ENCODE data around the gene RAN.

RAN gene

GRCh38 chr12:130873106-130873795 is 1.4 kb downstream of the RAN start:
- Histone ChIP-seq H3K79me1 (replicated peaks; ENCODE audit: low read length, poor library complexity, severe bottlenecking) (no peaks in the 10 kb centered on the region), H2BK15ac (ENCODE audit: low read depth, poor library complexity, severe bottlenecking) (no peak overlapping the region), H3K4ac (ENCODE audit: low read depth in 1 of 2, low read length in 2 of 2) (no peak overlapping the region), H3K4me1 (ENCODE audit: control insufficient read depth, insufficient read depth, low read depth, low read length) (peaks cover 11% of the 10 kb centered on the region), H2AFZ (ENCODE audit: low read depth, low read length) (no peak overlapping the region), H2BK5ac (ENCODE audit: low read depth, low read length, poor library complexity, severe bottlenecking) (no peak overlapping the region), H3K23ac (ENCODE audit: low read length in 2 of 2) (no peak overlapping the region), H2AK5ac (ENCODE audit: low read length, severe bottlenecking) (no peak overlapping the region), H3K36me3 (ENCODE audit: control insufficient read depth in 1 of 2, insufficient read depth in 2 of 2, low read depth in 1 of 2, low read length in 2 of 2) (peaks cover 16 to 49% of the 10 kb centered on the region in 2 experiments), H3K4me2 (ENCODE audit: low read length, poor library complexity, severe bottlenecking) (peak overlapping the region; percentile 87), H3K9ac (ENCODE audit: low read length) (peak overlapping the region; percentile 99), H3K27me3 (ENCODE audit: control insufficient read depth in 1 of 2, insufficient read depth in 1 of 2, low read length in 2 of 2) (no peaks in the 10 kb centered on the region), H3K9me3 (ENCODE audit: control insufficient read depth, low read length) (no peaks in the 10 kb centered on the region), H4K8ac (ENCODE audit: low read length) (no peak overlapping the region), H3K27ac (ENCODE audit: low read length, poor library complexity, severe bottlenecking) (no peak overlapping the region), H2BK120ac (ENCODE audit: low read depth, low read length) (no peak overlapping the region), H4K91ac (ENCODE audit: low read length) (no peak overlapping the region), H3K18ac (ENCODE audit: low read depth in 1 of 2, low read length in 2 of 2) (no peak overlapping the region), H3K14ac (ENCODE audit: low read length in 2 of 2) (peak overlapping the region in 1 of 2 experiments; percentile 48), H2BK12ac (ENCODE audit: low read length in 2 of 2) (no peak overlapping the region), H3K4me3 (ENCODE audit: insufficient read depth in 1 of 2, low read depth in 1 of 2, low read length in 2 of 2) (peak overlapping the region in 1 of 2 experiments; percentile 99)
- DNase-seq: no peak
- WGBS: 51% methylated on average over 4 of the region's 4 CpGs

GRCh38 chr12:130873825-130874224 is 2.0 kb downstream of the RAN start:
- H3K27me3 ChIP-seq (ENCODE audit: control insufficient read depth in 1 of 2, insufficient read depth in 1 of 2, low read length in 2 of 2): no peaks in the 10 kb centered on the region
- no peak overlapping the region for H4K8ac ChIP-seq (ENCODE audit: low read length)
- no peak overlapping the region for H2AK5ac ChIP-seq (ENCODE audit: low read length, severe bottlenecking)
- 58% methylated on average over 2 of the region's 4 CpGs for WGBS
- no peak overlapping the region for H3K23ac ChIP-seq (ENCODE audit: low read length in 2 of 2)
- peaks cover 11% of the 10 kb centered on the region for H3K4me1 ChIP-seq (ENCODE audit: control insufficient read depth, insufficient read depth, low read depth, low read length)
- H3K4me2 ChIP-seq (ENCODE audit: low read length, poor library complexity, severe bottlenecking): no peak overlapping the region
- H3K9ac ChIP-seq (ENCODE audit: low read length): peak overlapping the region; percentile 99
- H4K91ac ChIP-seq (ENCODE audit: low read length): no peak overlapping the region
- H3K4me3 ChIP-seq (ENCODE audit: insufficient read depth in 1 of 2, low read depth in 1 of 2, low read length in 2 of 2): peak overlapping the region in 1 of 2 experiments; percentile 99
- no peak overlapping the region for H2AFZ ChIP-seq (ENCODE audit: low read depth, low read length)
- no peaks in the 10 kb centered on the region for H3K79me1 ChIP-seq (replicated peaks; ENCODE audit: low read length, poor library complexity, severe bottlenecking)
- no peak overlapping the region for H2BK12ac ChIP-seq (ENCODE audit: low read length in 2 of 2)
- H3K18ac ChIP-seq (ENCODE audit: low read depth in 1 of 2, low read length in 2 of 2): no peak overlapping the region
- no peak overlapping the region for H2BK5ac ChIP-seq (ENCODE audit: low read depth, low read length, poor library complexity, severe bottlenecking)
- no peak overlapping the region for H3K4ac ChIP-seq (ENCODE audit: low read depth in 1 of 2, low read length in 2 of 2)
- H2BK15ac ChIP-seq (ENCODE audit: low read depth, poor library complexity, severe bottlenecking): no peak overlapping the region
- no peak overlapping the region for H2BK120ac ChIP-seq (ENCODE audit: low read depth, low read length)
- peaks cover 17 to 49% of the 10 kb centered on the region in 2 experiments for H3K36me3 ChIP-seq (ENCODE audit: control insufficient read depth in 1 of 2, insufficient read depth in 2 of 2, low read depth in 1 of 2, low read length in 2 of 2)
- DNase-seq: no peak
- no peaks in the 10 kb centered on the region for H3K9me3 ChIP-seq (ENCODE audit: control insufficient read depth, low read length)
- no peak overlapping the region for H3K14ac ChIP-seq (ENCODE audit: low read length in 2 of 2)
- H3K27ac ChIP-seq (ENCODE audit: low read length, poor library complexity, severe bottlenecking): no peak overlapping the region

DNA sequence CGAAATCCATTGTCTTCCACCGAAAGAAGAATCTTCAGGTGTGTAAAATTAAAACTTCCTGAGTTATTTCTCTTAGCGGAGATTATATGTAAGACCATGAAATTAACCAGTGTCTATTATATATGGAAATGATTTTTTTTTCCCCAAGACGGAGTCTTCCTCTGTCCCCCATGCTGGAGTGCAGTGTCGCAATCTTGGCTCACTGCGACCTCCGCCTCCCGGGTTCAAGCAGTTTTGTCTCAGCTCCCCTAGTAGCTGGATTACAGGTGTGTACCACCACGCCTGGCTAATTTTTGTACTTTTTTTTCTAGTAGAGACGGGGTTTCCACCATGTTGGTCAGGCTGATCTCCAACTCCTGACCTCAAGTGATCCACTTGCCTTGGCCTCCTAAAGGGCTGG is 2.8 kb downstream of the RAN start:
- 97% methylated on average over 10 of the region's 10 CpGs for WGBS
- H2AK5ac ChIP-seq (ENCODE audit: low read length, severe bottlenecking): no peak overlapping the region
- no peaks in the 10 kb centered on the region for H3K9me3 ChIP-seq (ENCODE audit: control insufficient read depth, low read length)
- H3K18ac ChIP-seq (ENCODE audit: low read depth in 1 of 2, low read length in 2 of 2): no peak overlapping the region
- H2BK15ac ChIP-seq (ENCODE audit: low read depth, poor library complexity, severe bottlenecking): no peak overlapping the region
- H3K23ac ChIP-seq (ENCODE audit: low read length in 2 of 2): no peak overlapping the region
- no peak overlapping the region for H3K9ac ChIP-seq (ENCODE audit: low read length)
- H3K4me2 ChIP-seq (ENCODE audit: low read length, poor library complexity, severe bottlenecking): no peak overlapping the region
- no peak overlapping the region for H2AFZ ChIP-seq (ENCODE audit: low read depth, low read length)
- peaks cover 17 to 49% of the 10 kb centered on the region in 2 experiments for H3K36me3 ChIP-seq (ENCODE audit: control insufficient read depth in 1 of 2, insufficient read depth in 2 of 2, low read depth in 1 of 2, low read length in 2 of 2)
- no peak overlapping the region for H2BK5ac ChIP-seq (ENCODE audit: low read depth, low read length, poor library complexity, severe bottlenecking)
- H2BK12ac ChIP-seq (ENCODE audit: low read length in 2 of 2): no peak overlapping the region
- no peak overlapping the region for H3K27ac ChIP-seq (ENCODE audit: low read length, poor library complexity, severe bottlenecking)
- no peak overlapping the region for H4K91ac ChIP-seq (ENCODE audit: low read length)
- H3K27me3 ChIP-seq (ENCODE audit: control insufficient read depth in 1 of 2, insufficient read depth in 1 of 2, low read length in 2 of 2): no peaks in the 10 kb centered on the region
- no peak overlapping the region for H4K8ac ChIP-seq (ENCODE audit: low read length)
- H2BK120ac ChIP-seq (ENCODE audit: low read depth, low read length): no peak overlapping the region
- no peaks in the 10 kb centered on the region for H3K79me1 ChIP-seq (replicated peaks; ENCODE audit: low read length, poor library complexity, severe bottlenecking)
- no peak for DNase-seq
- H3K14ac ChIP-seq (ENCODE audit: low read length in 2 of 2): no peak overlapping the region
- no peak overlapping the region for H3K4me3 ChIP-seq (ENCODE audit: insufficient read depth in 1 of 2, low read depth in 1 of 2, low read length in 2 of 2)
- H3K4ac ChIP-seq (ENCODE audit: low read depth in 1 of 2, low read length in 2 of 2): no peak overlapping the region
- peaks cover 11% of the 10 kb centered on the region for H3K4me1 ChIP-seq (ENCODE audit: control insufficient read depth, insufficient read depth, low read depth, low read length)

DNA sequence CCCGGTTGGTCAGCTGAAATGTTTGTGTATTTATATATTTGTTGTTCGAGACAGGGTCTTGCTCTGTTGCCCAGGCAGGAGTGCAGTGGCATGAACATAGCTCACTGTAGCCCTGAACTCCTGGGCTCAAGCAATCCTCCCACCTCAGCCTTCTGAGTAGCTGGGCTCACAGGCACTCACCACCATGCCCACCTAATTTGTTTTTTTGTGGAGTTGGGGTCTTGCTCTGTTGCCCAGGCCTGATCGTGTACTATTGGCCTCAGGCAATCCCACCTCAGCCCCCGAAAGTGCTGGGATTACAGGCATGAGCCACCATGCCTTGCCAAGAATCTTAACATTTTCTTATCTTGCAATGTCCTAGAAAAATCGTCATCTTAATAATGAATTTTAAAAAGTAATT is 3.3 kb downstream of the RAN start:
- Histone ChIP-seq H2BK15ac (ENCODE audit: low read depth, poor library complexity, severe bottlenecking) (no peak overlapping the region), H3K9ac (ENCODE audit: low read length) (no peak overlapping the region), H3K36me3 (ENCODE audit: control insufficient read depth in 1 of 2, insufficient read depth in 2 of 2, low read depth in 1 of 2, low read length in 2 of 2) (peaks cover 17 to 49% of the 10 kb centered on the region in 2 experiments), H3K18ac (ENCODE audit: low read depth in 1 of 2, low read length in 2 of 2) (no peak overlapping the region), H3K27ac (ENCODE audit: low read length, poor library complexity, severe bottlenecking) (no peak overlapping the region), H3K23ac (ENCODE audit: low read length in 2 of 2) (no peak overlapping the region), H2AK5ac (ENCODE audit: low read length, severe bottlenecking) (no peak overlapping the region), H3K4ac (ENCODE audit: low read depth in 1 of 2, low read length in 2 of 2) (no peak overlapping the region), H2BK5ac (ENCODE audit: low read depth, low read length, poor library complexity, severe bottlenecking) (no peak overlapping the region), H4K8ac (ENCODE audit: low read length) (no peak overlapping the region), H4K91ac (ENCODE audit: low read length) (no peak overlapping the region), H2BK120ac (ENCODE audit: low read depth, low read length) (no peak overlapping the region), H3K4me1 (ENCODE audit: control insufficient read depth, insufficient read depth, low read depth, low read length) (peaks cover 11% of the 10 kb centered on the region), H2AFZ (ENCODE audit: low read depth, low read length) (no peak overlapping the region), H3K4me2 (ENCODE audit: low read length, poor library complexity, severe bottlenecking) (no peak overlapping the region), H3K79me1 (replicated peaks; ENCODE audit: low read length, poor library complexity, severe bottlenecking) (no peaks in the 10 kb centered on the region), H3K4me3 (ENCODE audit: insufficient read depth in 1 of 2, low read depth in 1 of 2, low read length in 2 of 2) (no peak overlapping the region), H3K27me3 (ENCODE audit: control insufficient read depth in 1 of 2, insufficient read depth in 1 of 2, low read length in 2 of 2) (no peaks in the 10 kb centered on the region), H2BK12ac (ENCODE audit: low read length in 2 of 2) (no peak overlapping the region), H3K9me3 (ENCODE audit: control insufficient read depth, low read length) (no peaks in the 10 kb centered on the region), H3K14ac (ENCODE audit: low read length in 2 of 2) (no peak overlapping the region)
- no peak for DNase-seq
- WGBS: 99% methylated on average over 5 of the region's 5 CpGs
